HL-60 (cell line): ENCODE results near the gene CNTNAP2.

Experiments used
- DNase-seq, 2 experiments: peaks; one replicate each; pipeline ENCODE4 v3.0.0-alpha.2; 2010 to 2020; ENCODE audit warnings: low read depth in 1 of 2, low spot score in 1 of 2
- H3K27ac ChIP-seq: fragments of 250-450 bp; sonication (Bioruptor Pico); replicated peaks from 2 replicates; pipeline ENCODE4 v1.5.1; 2020; ENCODE audit warnings: mild to moderate bottlenecking, moderate library complexity
- H3K27me3 ChIP-seq: fragments of 250-450 bp; sonication (Bioruptor Pico); 2 replicates; pipeline ENCODE4 v1.5.1; 2021; ENCODE audit warnings: mild to moderate bottlenecking, moderate library complexity; ENCODE audit not compliant: insufficient read depth, poor library complexity, severe bottlenecking
- H3K4me3 ChIP-seq: replicated peaks from 2 replicates; pipeline ENCODE4 v1.5.1; 2011; ENCODE audit warnings: mild to moderate bottlenecking, control low read depth, low read length; ENCODE audit not compliant: insufficient read depth
- GABPA ChIP-seq: IDR thresholded peaks from 2 replicates; pipeline ENCODE4 v1.6.1; 2012; ENCODE audit warnings: low read depth
- POLR2AphosphoS5 ChIP-seq: IDR thresholded peaks from 2 replicates; pipeline ENCODE4 v1.6.1; 2012; ENCODE audit warnings: low read depth
- SPI1 ChIP-seq: IDR thresholded peaks from 2 replicates; pipeline ENCODE4 v1.6.1; 2012; ENCODE audit warnings: low read depth, mild to moderate bottlenecking, borderline replicate concordance
- TF ChIP-seq, protein P1 (sequence below): IDR thresholded peaks from one replicate; pipeline ENCODE4 v1.5.1; 2011; ENCODE audit warnings: low read length, control low read depth, inconsistent platforms; ENCODE audit not compliant: insufficient read depth
- TF ChIP-seq, protein P2 (sequence below): IDR thresholded peaks from 2 replicates; pipeline ENCODE4 v1.6.1; 2012; ENCODE audit warnings: low read depth; ENCODE audit not compliant: insufficient replicate concordance

The CNTNAP2 gene

DNA sequence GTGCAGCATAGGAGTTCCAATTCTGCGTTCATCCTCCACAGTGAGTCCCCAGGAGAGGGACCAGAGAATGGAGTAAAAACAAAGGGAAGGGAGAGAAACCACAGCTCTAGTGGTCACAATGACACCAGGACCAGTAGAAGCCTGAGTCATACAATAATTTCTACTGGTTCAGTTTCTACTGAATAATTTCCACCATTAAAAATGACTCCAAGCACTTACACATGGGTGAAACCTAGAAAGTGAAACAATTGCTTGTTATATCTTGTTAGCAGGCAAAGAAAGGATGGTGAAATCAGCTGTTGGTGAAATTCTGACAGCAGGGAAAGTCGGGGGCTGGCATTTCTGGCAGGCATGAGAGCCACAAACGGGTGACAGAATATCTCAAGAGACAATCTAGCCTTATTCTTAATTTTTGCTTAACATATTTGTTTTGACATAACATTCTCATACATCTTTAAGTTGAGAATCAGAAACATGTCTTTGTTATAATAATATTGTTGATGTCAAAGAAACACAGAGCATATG, 1408.2 kb downstream of the CNTNAP2 start:
- no peaks in the 10 kb centered on the region for H3K27me3 ChIP-seq
- H3K27ac ChIP-seq, result no peak overlapping the region
- H3K4me3 ChIP-seq, result no peak overlapping the region
- TF ChIP-seq, protein P1, sequence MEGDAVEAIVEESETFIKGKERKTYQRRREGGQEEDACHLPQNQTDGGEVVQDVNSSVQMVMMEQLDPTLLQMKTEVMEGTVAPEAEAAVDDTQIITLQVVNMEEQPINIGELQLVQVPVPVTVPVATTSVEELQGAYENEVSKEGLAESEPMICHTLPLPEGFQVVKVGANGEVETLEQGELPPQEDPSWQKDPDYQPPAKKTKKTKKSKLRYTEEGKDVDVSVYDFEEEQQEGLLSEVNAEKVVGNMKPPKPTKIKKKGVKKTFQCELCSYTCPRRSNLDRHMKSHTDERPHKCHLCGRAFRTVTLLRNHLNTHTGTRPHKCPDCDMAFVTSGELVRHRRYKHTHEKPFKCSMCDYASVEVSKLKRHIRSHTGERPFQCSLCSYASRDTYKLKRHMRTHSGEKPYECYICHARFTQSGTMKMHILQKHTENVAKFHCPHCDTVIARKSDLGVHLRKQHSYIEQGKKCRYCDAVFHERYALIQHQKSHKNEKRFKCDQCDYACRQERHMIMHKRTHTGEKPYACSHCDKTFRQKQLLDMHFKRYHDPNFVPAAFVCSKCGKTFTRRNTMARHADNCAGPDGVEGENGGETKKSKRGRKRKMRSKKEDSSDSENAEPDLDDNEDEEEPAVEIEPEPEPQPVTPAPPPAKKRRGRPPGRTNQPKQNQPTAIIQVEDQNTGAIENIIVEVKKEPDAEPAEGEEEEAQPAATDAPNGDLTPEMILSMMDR, result no peak
- TF ChIP-seq, protein P2, sequence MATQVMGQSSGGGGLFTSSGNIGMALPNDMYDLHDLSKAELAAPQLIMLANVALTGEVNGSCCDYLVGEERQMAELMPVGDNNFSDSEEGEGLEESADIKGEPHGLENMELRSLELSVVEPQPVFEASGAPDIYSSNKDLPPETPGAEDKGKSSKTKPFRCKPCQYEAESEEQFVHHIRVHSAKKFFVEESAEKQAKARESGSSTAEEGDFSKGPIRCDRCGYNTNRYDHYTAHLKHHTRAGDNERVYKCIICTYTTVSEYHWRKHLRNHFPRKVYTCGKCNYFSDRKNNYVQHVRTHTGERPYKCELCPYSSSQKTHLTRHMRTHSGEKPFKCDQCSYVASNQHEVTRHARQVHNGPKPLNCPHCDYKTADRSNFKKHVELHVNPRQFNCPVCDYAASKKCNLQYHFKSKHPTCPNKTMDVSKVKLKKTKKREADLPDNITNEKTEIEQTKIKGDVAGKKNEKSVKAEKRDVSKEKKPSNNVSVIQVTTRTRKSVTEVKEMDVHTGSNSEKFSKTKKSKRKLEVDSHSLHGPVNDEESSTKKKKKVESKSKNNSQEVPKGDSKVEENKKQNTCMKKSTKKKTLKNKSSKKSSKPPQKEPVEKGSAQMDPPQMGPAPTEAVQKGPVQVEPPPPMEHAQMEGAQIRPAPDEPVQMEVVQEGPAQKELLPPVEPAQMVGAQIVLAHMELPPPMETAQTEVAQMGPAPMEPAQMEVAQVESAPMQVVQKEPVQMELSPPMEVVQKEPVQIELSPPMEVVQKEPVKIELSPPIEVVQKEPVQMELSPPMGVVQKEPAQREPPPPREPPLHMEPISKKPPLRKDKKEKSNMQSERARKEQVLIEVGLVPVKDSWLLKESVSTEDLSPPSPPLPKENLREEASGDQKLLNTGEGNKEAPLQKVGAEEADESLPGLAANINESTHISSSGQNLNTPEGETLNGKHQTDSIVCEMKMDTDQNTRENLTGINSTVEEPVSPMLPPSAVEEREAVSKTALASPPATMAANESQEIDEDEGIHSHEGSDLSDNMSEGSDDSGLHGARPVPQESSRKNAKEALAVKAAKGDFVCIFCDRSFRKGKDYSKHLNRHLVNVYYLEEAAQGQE, result no peak
- TF ChIP-seq GABPA (no peak), SPI1 (no peak)
- DNase-seq, result no peak

DNA sequence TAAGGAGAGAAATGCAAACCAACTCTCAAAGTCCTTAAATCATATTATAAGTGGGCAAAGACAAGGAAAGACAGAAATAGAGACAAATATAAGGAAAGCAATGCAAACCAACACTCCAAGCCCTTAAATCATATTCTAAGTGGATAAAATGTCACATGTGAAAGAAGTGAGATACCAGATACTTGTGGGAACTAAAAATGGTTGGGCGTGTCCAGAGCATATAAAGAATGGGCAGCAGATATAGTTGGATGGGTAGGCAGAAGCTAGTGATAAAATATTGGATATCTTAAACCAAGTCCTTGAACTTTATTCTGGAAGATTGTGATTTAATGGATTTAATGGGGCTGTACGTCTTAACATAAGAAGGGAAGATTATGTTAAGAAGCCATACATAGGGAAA, 1408.7 kb downstream of the CNTNAP2 start:
- no peak for DNase-seq
- H3K27ac ChIP-seq, result no peak overlapping the region
- no peak overlapping the region for H3K4me3 ChIP-seq
- no peaks in the 10 kb centered on the region for H3K27me3 ChIP-seq
- TF ChIP-seq POLR2AphosphoS5 (no peak), SPI1 (no peak), GABPA (no peak)
- TF ChIP-seq, protein P1, result no peak
- TF ChIP-seq, protein P2, result no peak

DNA sequence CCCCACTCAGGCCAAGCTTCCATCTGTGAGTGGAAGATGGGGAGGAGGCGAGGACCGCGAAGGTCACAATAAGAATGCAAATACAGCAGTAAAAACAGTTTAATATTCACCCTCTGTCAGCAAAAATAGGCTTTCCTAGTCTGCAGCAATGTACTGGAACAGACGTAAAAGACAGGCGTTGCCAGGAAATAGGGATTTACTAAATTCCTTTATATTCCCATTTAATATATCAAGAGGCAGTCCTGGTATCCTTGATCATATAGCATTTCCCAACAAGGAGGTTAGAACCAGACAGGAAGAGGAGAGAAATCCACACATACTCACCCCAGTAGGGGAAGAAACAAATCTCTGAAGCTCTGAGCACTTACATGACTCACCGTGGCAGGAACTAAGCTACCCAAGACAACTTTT, 1419.1 kb downstream of the CNTNAP2 start:
- TF ChIP-seq, protein P1, result no peak
- TF ChIP-seq GABPA, result no peak
- TF ChIP-seq, protein P2, result no peak
- TF ChIP-seq SPI1, result no peak
- TF ChIP-seq POLR2AphosphoS5, result no peak
- DNase-seq, result no peak
- H3K27me3 ChIP-seq, result no peaks in the 10 kb centered on the region
- no peak overlapping the region for H3K4me3 ChIP-seq
- H3K27ac ChIP-seq, result no peak overlapping the region
